Measurements from ENCODE around the gene SSC4D.
"Not testable (repeated sequence)": the region's sequence is repeated elsewhere in the genome, so short reads cannot be mapped to it uniquely, and the experiment has no call there.

The SSC4D gene

GRCh38 chr7:76409537-76409936 is at the start of gene SSC4D:
SSC4D (minus strand) TSS chr7:76409697; CDS start chr7:76404439, 5,258 bp downstream.
- no peak for DNase-seq (ENCODE audit: low read depth)
- no peak within 1 kb of the TSS for H3K4me3 ChIP-seq (ENCODE audit: low read depth, low read length)
- TF ChIP-seq CTCF (IDR thresholded peaks at IDR 0.05; ENCODE audit: low read depth, low read length) (no peak), MYC (IDR thresholded peaks at IDR 0.05; ENCODE audit: low read depth, low read length) (no peak), MAX (IDR thresholded peaks at IDR 0.05; ENCODE audit: low read depth, low read length) (no peak), POLR2A (IDR thresholded peaks at IDR 0.05; ENCODE audit: extremely low read depth, insufficient read length) (no peak)

- H3K4me3 ChIP-seq (ENCODE audit: low read depth, low read length); DNase-seq (ENCODE audit: low read depth): not testable (repeated sequence)
Observed at GRCh38 chr7:76458504-76458903, 49.0 kb upstream of the SSC4D start.

- DNase-seq (ENCODE audit: low read depth); H3K4me3 ChIP-seq (ENCODE audit: low read depth, low read length): not testable (repeated sequence)
Observed at GRCh38 chr7:76457017-76457416, 47.5 kb upstream of the SSC4D start.

- peak; percentile 92 for DNase-seq (ENCODE audit: low read depth)
- peak overlapping the region; percentile 39 for H3K4me3 ChIP-seq (ENCODE audit: low read depth, low read length)
- TF ChIP-seq MAX (IDR thresholded peaks at IDR 0.05; ENCODE audit: low read depth, low read length) = peak; percentile 79
Observed at GRCh38 chr7:76445577-76446008, 36.1 kb upstream of the SSC4D start.

GRCh38 chr7:76443846-76444245 is 34.3 kb upstream of the SSC4D start:
- not testable (repeated sequence) for DNase-seq (ENCODE audit: low read depth); H3K4me3 ChIP-seq (ENCODE audit: low read depth, low read length)

- not testable (repeated sequence) for H3K4me3 ChIP-seq (ENCODE audit: low read depth, low read length); DNase-seq (ENCODE audit: low read depth)
Observed at GRCh38 chr7:76442664-76443446, 33.4 kb upstream of the SSC4D start.

- not testable (repeated sequence) for H3K4me3 ChIP-seq (ENCODE audit: low read depth, low read length); DNase-seq (ENCODE audit: low read depth)
Observed at GRCh38 chr7:76441792-76442191, 32.3 kb upstream of the SSC4D start.

- DNase-seq (ENCODE audit: low read depth); H3K4me3 ChIP-seq (ENCODE audit: low read depth, low read length): not testable (repeated sequence)
Observed at GRCh38 chr7:76440404-76440803, 30.9 kb upstream of the SSC4D start.

GRCh38 chr7:76439120-76439888 is 29.8 kb upstream of the SSC4D start:
- not testable (repeated sequence) for DNase-seq (ENCODE audit: low read depth); H3K4me3 ChIP-seq (ENCODE audit: low read depth, low read length)

- TF ChIP-seq CTCF (IDR thresholded peaks at IDR 0.05; ENCODE audit: low read depth, low read length) = peak; percentile 69
- H3K4me3 ChIP-seq (ENCODE audit: low read depth, low read length) = not testable (repeated sequence)
- peak; percentile 91 for DNase-seq (ENCODE audit: low read depth)
Observed at GRCh38 chr7:76437873-76438272, 28.4 kb upstream of the SSC4D start.

GRCh38 chr7:76430836-76431235 is 21.3 kb upstream of the SSC4D start:
- no peak for DNase-seq (ENCODE audit: low read depth)
- TF ChIP-seq MAX (IDR thresholded peaks at IDR 0.05; ENCODE audit: low read depth, low read length) (no peak), POLR2A (IDR thresholded peaks at IDR 0.05; ENCODE audit: extremely low read depth, insufficient read length) (no peak), MYC (IDR thresholded peaks at IDR 0.05; ENCODE audit: low read depth, low read length) (no peak), CTCF (IDR thresholded peaks at IDR 0.05; ENCODE audit: low read depth, low read length) (no peak)

More at GRCh38 chr7:76430836-76431235, 21.3 kb upstream of the SSC4D start:
- no peak overlapping the region for H3K4me3 ChIP-seq (ENCODE audit: low read depth, low read length)
